ENCODE results near the gene YPEL1.

- TF ChIP-seq CBX3 (IDR thresholded peaks at IDR 0.05; ENCODE audit: low read depth) (no peak), POLR2A (IDR thresholded peaks at IDR 0.05; ENCODE audit: borderline replicate concordance, extremely low read depth, insufficient read depth, insufficient read length) (no peak), ELF1 (IDR thresholded peaks at IDR 0.05; ENCODE audit: borderline replicate concordance, low read depth) (no peak), EZH2phosphoT487 (IDR thresholded peaks at IDR 0.05; ENCODE audit: borderline replicate concordance) (no peak), YY1 (IDR thresholded peaks at IDR 0.05; ENCODE audit: extremely low read depth, insufficient replicate concordance, low read depth, low read length) (no peak), EZH2 (IDR thresholded peaks at IDR 0.05) (no peak), EGR1 (IDR thresholded peaks at IDR 0.05; ENCODE audit: low read depth) (no peak), REST (IDR thresholded peaks at IDR 0.05; ENCODE audit: low read depth) (no peak)
- TF ChIP-seq, protein P1, sequence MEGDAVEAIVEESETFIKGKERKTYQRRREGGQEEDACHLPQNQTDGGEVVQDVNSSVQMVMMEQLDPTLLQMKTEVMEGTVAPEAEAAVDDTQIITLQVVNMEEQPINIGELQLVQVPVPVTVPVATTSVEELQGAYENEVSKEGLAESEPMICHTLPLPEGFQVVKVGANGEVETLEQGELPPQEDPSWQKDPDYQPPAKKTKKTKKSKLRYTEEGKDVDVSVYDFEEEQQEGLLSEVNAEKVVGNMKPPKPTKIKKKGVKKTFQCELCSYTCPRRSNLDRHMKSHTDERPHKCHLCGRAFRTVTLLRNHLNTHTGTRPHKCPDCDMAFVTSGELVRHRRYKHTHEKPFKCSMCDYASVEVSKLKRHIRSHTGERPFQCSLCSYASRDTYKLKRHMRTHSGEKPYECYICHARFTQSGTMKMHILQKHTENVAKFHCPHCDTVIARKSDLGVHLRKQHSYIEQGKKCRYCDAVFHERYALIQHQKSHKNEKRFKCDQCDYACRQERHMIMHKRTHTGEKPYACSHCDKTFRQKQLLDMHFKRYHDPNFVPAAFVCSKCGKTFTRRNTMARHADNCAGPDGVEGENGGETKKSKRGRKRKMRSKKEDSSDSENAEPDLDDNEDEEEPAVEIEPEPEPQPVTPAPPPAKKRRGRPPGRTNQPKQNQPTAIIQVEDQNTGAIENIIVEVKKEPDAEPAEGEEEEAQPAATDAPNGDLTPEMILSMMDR (IDR thresholded peaks at IDR 0.05 in 2 of 3, conservative IDR thresholded peaks at IDR 0.05 in 1 of 3; ENCODE audit: borderline replicate concordance in 1 of 3, insufficient read depth in 1 of 3, low read depth in 2 of 3, low read length in 2 of 3) = no peak
- TF ChIP-seq, protein P2, sequence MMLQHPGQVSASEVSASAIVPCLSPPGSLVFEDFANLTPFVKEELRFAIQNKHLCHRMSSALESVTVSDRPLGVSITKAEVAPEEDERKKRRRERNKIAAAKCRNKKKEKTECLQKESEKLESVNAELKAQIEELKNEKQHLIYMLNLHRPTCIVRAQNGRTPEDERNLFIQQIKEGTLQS (IDR thresholded peaks at IDR 0.05) = no peak
These were observed 4.9 kb downstream of the YPEL1 start for GRCh38 chr22:21730535-21731308.
